Stimulated activated naive CD8-positive, alpha-beta T cell treated with anti-CD3 and anti-CD28 coated beads, Interleukin-15, Interleukin-2, amounts not matched to agents 100 ng/mL and 50 ng/mL, for 24 hours (primary cell): ENCODE results near the gene AWAT2.

Experiments
- H3K27ac Mint-ChIP-seq: one replicate; pipeline ENCODE4 v1.8.0; 2021; ENCODE audit warnings: mild to moderate bottlenecking, mixed read lengths
- H3K27me3 Mint-ChIP-seq: one replicate; pipeline ENCODE4 v1.8.0; 2021; ENCODE audit warnings: mixed read lengths
- H3K36me3 Mint-ChIP-seq: one replicate; pipeline ENCODE4 v1.8.0; 2021; ENCODE audit warnings: low read depth, mixed read lengths
- H3K4me1 Mint-ChIP-seq: one replicate; pipeline ENCODE4 v1.8.0; 2021; ENCODE audit warnings: low read depth, mixed read lengths
- H3K4me3 Mint-ChIP-seq: one replicate; pipeline ENCODE4 v1.8.0; 2021; ENCODE audit warnings: mild to moderate bottlenecking, mixed read lengths
- H3K9me3 Mint-ChIP-seq: one replicate; pipeline ENCODE4 v1.8.0; 2021; ENCODE audit warnings: mixed read lengths

The AWAT2 gene

DNA sequence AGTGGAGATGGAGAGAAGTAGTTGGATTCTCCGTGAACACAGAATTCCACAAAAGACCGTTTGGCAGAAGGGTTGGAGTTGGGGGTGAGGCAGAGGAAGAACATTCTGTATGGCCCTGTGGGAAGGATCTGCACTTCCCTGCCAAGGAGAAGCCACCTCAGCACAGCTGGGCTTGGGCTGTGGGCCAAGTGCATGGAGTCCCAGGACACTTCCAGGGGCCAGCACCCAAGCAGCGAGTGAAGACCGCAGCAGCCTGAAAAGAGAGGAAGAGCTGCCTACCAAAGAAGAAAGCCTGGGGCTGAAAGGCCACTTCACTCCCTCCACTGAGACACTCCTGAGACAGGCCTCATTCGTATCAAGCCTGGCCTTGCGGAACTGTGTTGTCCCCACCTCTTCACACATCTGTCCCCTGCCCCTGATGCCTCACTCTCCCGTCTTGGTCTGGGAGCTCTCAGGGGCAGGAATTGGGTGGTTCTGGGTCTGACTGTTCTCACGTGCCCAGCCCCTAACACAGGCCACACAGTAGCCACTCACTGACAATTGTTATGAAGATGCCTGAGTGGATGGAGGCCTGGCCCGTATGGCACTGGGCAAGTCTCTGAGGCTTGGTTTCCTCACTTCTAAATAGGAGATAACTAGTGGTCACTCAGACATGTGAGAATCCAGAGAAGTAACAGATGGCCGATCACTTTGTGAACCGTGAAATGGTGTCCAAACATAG lies 3.3 kb upstream of the AWAT2 start:
- Mint-ChIP-seq H3K4me3 (no peak overlapping the region), H3K36me3 (no peaks in the 10 kb centered on the region), H3K4me1 (no peaks in the 10 kb centered on the region), H3K27me3 (no peaks in the 10 kb centered on the region), H3K27ac (no peak overlapping the region), H3K9me3 (no peaks in the 10 kb centered on the region)

DNA sequence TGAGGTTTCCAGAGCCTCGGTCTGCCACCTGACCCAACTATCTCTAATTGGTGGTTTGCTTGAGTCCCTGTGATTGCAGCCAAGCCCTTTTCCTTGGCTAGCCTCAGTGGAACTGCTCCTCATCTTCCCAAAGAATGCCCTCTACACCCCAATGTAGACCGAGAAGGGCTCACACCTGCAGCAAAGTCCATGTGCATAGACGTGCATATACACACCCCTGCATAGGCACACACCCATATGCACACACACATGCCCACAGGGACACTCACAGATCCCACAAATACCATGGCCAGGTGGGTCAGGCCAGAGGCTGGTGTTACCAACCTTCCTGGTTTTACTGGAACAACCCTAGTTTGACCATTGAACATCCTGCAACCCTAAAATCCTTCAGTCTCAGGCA lies 332 bp downstream of the AWAT2 start:
- no peak overlapping the region for H3K4me3 Mint-ChIP-seq
- no peaks in the 10 kb centered on the region for H3K9me3 Mint-ChIP-seq
- H3K4me1 Mint-ChIP-seq, result no peaks in the 10 kb centered on the region
- H3K27me3 Mint-ChIP-seq, result no peaks in the 10 kb centered on the region
- H3K36me3 Mint-ChIP-seq, result no peaks in the 10 kb centered on the region
- H3K27ac Mint-ChIP-seq, result no peak overlapping the region

DNA sequence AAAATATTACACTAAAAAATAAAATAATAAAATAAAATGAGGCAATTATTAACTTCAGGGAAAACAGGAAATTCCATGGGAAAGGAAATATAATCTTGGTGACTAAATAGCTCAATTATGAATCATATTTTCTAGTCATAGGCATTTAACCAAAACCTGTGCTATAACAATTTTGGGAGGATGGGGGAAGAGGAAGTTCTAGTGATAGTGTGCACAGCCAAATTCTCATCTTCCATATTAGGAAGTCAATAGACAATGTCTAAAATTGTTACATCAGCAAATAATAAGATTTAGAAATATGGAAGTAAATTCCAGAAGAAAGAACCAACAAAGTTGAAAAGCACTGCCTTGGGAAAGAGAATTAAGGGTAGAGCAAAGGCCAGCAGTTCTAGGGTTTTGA lies 2.8 kb downstream of the AWAT2 start:
- H3K27ac Mint-ChIP-seq, result no peak overlapping the region
- H3K27me3 Mint-ChIP-seq, result no peaks in the 10 kb centered on the region
- no peaks in the 10 kb centered on the region for H3K36me3 Mint-ChIP-seq
- H3K4me1 Mint-ChIP-seq, result no peaks in the 10 kb centered on the region
- no peaks in the 10 kb centered on the region for H3K9me3 Mint-ChIP-seq
- H3K4me3 Mint-ChIP-seq, result no peak overlapping the region

DNA sequence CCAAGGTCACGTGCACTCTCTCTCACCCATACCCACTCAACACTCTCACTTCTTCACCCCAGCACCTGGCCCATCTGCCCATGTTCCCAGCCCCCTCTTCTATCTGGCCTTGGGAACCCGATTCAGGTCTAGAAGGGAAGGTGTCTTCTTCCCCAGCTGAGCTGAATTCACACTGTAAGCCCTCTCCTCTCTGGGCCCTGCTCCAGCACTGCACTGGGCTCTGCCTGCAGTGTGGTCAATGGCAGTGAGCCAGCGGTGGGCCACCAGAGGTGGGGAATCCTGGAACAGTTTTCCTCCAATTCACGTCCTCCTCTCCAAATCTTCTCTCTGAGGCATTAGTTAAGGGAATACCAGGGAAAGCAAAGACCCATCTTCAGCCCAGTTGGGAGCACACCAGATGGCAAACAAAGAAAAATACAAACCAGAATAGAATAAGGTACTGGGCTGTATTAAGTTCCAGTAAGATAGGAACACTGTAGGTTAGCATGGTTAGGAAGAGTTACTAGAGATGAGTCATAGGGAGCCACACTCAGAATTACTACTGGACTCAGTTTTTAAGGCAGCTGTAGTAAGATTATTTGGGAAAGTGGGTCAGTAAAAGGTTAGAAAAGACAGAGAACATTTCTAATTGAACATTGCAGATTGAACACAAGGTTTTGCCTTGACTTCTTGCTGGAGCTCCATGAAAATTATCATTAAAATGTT lies 5.0 kb downstream of the AWAT2 start:
- H3K36me3 Mint-ChIP-seq, result no peaks in the 10 kb centered on the region
- no peak overlapping the region for H3K27ac Mint-ChIP-seq
- no peaks in the 10 kb centered on the region for H3K9me3 Mint-ChIP-seq

DNA sequence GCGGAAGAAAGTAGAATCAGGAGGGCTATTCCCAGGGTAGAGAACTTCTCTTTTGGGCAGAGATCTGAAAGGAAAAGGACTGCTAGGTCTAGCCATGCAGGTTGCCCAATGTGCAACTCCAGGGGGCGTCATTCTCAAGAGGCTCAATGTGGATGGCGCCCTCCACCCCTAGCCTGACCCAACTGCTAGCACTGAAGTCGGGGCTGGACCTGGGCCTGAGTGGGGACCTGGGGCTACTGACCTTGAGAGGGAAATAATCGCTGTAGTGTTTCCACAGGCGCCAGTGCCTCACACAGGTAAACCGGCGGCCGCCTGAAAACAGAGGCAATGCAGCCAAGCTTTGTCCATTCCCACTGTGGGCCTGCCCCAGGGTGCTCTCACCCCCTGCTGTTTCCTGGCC lies 6.1 kb downstream of the AWAT2 start:
- Mint-ChIP-seq H3K9me3 (no peaks in the 10 kb centered on the region), H3K4me1 (no peaks in the 10 kb centered on the region), H3K27ac (no peak overlapping the region), H3K36me3 (no peaks in the 10 kb centered on the region), H3K27me3 (no peaks in the 10 kb centered on the region), H3K4me3 (no peak overlapping the region)

More for the DNA sequence above, 5.0 kb downstream of the AWAT2 start:
- H3K4me1 Mint-ChIP-seq, result no peaks in the 10 kb centered on the region
- H3K27me3 Mint-ChIP-seq, result no peaks in the 10 kb centered on the region
- no peak overlapping the region for H3K4me3 Mint-ChIP-seq

DNA sequence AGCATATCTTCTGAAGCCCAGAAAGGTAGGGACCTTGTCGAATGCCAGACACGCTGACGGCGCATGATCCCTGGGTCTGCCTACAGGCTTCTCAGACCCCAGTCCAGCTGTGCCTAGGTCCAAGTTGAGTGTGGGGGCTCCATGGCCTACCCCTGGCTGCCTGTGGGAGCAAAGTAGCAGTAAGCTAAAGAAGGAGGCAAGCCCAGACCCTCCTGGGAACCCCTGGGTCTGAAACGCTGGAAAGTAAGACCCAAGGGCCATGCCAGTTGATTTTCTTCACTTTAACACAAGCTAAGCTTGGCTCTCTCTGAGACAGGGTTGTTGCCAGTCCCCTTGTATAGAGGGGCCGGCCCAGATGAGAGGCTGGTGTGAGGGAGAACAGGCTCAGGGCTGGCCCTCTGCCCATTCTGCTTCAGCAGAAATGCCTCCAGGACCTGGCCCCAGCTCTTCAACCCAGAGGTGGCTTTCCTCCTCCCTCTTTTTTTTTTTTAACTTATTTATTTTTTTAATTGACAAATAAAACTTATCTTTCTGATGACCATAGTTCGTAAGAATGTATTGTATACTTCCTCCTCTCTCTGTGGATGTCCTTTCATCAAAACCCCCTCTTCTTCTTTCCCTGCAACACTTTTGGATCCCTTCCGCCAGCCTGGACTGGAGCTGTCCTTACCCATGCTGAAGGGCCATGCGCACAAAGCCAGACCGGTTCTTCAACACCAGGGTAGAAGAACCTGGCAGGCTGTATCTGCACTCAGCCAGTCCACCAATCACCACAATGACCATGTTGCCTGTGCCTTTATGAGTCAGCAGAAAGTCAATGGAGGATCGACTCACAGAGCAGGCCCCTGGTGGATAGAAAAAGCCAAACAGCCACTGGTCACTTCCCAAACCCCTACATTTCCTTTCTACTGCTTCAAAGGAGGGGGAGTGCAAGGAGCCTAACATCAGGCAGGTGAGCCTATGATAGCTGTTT lies 7.1 kb downstream of the AWAT2 start:
- no peaks in the 10 kb centered on the region for H3K36me3 Mint-ChIP-seq
- no peaks in the 10 kb centered on the region for H3K27me3 Mint-ChIP-seq
- no peak overlapping the region for H3K4me3 Mint-ChIP-seq
- H3K27ac Mint-ChIP-seq, result no peak overlapping the region
- no peaks in the 10 kb centered on the region for H3K4me1 Mint-ChIP-seq
- no peaks in the 10 kb centered on the region for H3K9me3 Mint-ChIP-seq

DNA sequence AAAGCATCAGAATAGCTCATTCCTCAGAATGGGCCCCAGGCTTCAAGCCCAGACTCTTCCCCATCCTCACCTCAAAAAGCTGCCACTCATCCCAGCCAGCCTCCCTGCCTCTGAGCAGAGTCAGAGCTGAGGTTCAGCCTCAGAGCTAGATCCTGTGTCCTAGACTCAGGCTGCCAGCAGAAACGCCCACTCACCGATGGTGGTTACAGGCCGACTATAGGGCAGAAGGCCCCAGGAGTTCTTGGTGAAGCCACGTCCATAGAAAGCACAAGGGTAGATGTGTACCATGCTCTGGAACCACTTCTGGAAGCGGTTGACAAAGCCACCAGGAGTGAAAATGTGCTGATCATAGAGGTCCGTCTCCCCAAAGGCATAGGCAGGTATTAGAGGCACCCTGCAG lies 7.7 kb downstream of the AWAT2 start:
- H3K27me3 Mint-ChIP-seq, result no peaks in the 10 kb centered on the region
- H3K4me1 Mint-ChIP-seq, result no peaks in the 10 kb centered on the region
- H3K4me3 Mint-ChIP-seq, result no peak overlapping the region
- no peak overlapping the region for H3K27ac Mint-ChIP-seq
- no peaks in the 10 kb centered on the region for H3K36me3 Mint-ChIP-seq
- no peaks in the 10 kb centered on the region for H3K9me3 Mint-ChIP-seq

DNA sequence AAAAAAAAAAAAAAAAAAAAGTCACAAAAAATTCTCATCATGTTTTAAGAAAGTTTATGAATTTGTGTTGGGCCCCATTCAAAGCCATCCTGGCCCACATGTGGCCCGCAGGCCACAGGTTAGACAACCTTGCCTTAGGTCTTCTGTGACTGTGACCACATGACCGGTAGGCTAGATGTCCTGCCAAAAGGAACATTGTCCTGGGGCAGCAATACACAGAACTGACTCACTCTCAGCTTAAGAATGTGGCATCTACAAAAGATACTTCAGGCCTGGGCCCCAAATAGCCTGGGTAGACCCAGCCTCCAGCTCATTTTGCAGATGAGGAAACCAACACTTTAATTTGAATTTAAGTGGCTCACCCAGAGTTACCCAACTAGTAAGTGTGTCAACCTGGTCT lies 10.0 kb downstream of the AWAT2 start:
- no peaks in the 10 kb centered on the region for H3K27me3 Mint-ChIP-seq

DNA sequence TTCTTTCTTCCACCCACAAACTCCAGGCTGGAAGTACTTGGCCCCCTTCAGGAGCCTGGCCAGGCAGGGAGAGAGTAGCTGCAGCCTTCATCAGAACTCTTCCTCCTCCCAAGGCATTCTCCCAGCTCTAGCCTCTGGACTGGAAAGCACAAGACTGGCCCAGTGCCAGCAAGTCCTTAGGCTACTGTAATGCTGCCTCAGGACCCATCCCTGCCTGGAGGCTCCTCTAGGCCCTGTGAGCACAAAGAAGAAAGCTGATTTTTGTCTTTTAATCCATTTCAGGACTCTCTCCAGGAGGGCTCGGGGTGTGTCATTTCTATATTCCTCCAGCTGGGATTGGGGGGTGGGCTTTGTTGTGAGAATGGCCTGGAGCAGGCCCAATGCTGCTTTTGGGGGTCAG lies 10.8 kb downstream of the AWAT2 start:
- Mint-ChIP-seq H3K4me3 (no peak overlapping the region), H3K9me3 (no peaks in the 10 kb centered on the region), H3K27ac (no peak overlapping the region), H3K36me3 (no peaks in the 10 kb centered on the region), H3K4me1 (no peaks in the 10 kb centered on the region), H3K27me3 (no peaks in the 10 kb centered on the region)

More for the DNA sequence above, 10.0 kb downstream of the AWAT2 start:
- Mint-ChIP-seq H3K4me1 (no peaks in the 10 kb centered on the region), H3K9me3 (no peaks in the 10 kb centered on the region), H3K4me3 (no peak overlapping the region), H3K36me3 (no peaks in the 10 kb centered on the region), H3K27ac (no peak overlapping the region)

DNA sequence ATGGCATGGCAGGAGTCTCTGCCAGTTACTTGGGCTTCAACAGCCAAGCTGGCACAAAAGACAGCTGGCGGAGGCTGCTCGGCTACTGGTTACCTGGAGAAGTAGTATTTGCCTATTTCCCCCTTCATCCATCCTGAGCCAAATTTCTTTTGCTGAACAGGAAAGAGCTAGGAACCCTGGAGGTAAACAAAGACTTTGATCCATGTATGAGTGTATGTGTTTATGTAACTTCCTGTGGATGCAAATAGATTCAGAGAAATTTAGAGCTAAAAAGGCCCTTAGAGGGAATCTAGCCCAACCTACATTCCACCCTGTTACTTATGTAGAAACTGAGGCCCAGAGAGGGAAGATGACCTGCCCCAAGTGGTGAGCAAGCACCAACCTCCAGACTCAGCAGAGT lies 11.2 kb downstream of the AWAT2 start:
- Mint-ChIP-seq H3K27me3 (no peaks in the 10 kb centered on the region), H3K4me3 (no peak overlapping the region), H3K4me1 (no peaks in the 10 kb centered on the region)

DNA sequence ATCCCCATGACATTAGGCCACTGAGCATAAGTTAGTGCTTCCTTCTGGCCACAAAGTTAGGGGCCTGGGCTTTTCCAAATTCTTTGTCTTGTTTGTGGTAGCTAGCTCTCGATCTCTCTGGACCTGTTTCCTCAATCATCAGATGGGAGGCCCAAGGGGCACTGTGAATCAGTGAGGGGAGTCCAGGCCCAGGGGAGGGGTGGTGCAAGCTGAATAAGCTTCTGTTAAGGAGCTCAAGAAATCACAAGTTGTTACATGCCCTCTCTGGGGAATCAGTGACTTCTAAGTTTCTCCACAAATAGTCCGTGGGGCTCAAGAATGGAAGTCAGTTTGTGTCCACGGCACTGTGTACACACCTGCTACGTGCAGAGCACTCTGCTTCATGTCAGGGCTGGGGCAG lies 15.1 kb downstream of the AWAT2 start:
- Mint-ChIP-seq H3K27me3 (peaks cover 3% of the 10 kb centered on the region), H3K4me1 (no peaks in the 10 kb centered on the region), H3K27ac (no peak overlapping the region), H3K4me3 (no peak overlapping the region), H3K9me3 (no peaks in the 10 kb centered on the region), H3K36me3 (no peaks in the 10 kb centered on the region)

More for the DNA sequence above, 11.2 kb downstream of the AWAT2 start:
- no peak overlapping the region for H3K27ac Mint-ChIP-seq
- H3K9me3 Mint-ChIP-seq, result no peaks in the 10 kb centered on the region
- H3K36me3 Mint-ChIP-seq, result no peaks in the 10 kb centered on the region

DNA sequence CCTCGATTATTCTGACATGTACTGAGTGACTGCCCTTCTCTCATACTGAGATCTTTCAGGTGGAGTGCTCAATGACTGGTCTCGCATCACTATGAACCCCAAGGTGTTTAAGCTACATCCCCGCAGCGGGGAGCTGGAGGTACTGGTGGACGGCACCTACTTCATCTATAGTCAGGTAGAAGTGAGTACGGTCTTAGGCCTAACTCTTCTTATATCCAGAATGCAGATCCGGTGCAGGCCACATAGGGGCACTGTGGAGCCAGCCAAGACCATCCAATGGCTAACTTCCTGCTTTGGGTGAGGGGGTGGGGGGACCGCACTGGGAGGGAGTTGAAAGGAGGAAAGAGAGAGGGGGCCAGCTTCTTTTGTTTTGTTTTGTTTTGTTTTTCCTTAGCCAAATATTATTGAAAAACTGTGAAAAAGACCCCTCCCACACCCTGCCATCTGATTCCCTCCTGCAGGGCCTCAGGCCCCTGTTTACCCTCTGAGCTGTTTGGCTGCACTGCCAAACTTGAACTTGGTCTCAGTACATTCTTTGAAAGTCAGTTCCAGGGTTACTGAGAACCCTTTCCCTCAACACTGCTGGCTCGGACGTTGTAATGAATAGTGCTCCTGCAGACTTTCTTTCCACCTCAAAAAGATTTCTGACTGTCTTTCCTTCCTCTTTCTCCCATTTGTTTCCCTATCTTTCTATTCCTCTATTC lies 16.2 kb downstream of the AWAT2 start:
- Mint-ChIP-seq H3K36me3 (no peaks in the 10 kb centered on the region), H3K27me3 (peaks cover 3% of the 10 kb centered on the region), H3K27ac (no peak overlapping the region), H3K4me3 (no peak overlapping the region), H3K9me3 (no peaks in the 10 kb centered on the region), H3K4me1 (no peaks in the 10 kb centered on the region)

DNA sequence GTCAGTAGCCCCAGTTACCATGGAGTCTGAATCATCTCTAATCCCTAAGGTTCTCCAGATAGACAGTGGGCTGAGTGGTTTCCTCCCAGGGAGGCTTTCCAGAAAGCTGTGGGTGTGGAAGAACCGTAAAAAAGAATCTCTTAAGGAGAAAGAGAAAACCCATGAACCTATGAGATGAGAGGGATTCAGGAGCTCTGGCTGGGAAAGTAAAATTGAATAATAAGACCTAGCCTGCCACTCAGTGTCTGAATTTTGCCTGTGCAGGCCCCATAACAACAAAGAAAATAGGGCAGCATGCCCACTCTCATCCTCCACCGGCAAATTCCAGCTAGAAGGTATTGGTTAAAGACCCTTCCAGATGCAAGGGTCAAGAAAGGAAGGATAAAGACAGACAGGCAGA lies 16.9 kb downstream of the AWAT2 start:
- H3K9me3 Mint-ChIP-seq, result no peaks in the 10 kb centered on the region
- no peak overlapping the region for H3K27ac Mint-ChIP-seq
- H3K36me3 Mint-ChIP-seq, result no peaks in the 10 kb centered on the region
- peaks cover 3% of the 10 kb centered on the region for H3K27me3 Mint-ChIP-seq
- H3K4me3 Mint-ChIP-seq, result no peak overlapping the region
- H3K4me1 Mint-ChIP-seq, result no peaks in the 10 kb centered on the region

DNA sequence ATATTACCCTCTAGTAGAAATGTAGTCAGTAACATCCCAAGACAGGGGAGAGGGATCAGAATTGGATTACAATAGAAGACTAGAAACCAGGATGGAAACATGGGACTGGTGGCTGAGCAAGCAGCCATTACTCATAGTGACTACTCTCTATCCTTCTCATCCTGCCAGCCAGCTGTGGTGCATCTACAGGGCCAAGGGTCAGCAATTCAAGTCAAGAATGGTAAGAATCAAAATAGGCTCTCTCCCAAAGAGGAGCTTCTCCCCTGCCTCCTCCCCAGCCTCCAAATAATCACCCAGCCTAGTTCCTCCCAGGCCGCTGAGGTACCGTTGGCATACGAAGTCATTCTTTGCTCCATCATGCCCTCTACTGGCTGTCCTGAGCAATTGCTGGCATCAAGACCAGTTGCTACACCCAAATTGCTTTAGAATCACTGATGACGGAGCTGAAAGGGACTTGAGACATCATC lies 19.4 kb downstream of the AWAT2 start:
- Mint-ChIP-seq H3K27ac (no peak overlapping the region), H3K4me1 (peaks cover 18% of the 10 kb centered on the region), H3K4me3 (no peak overlapping the region), H3K9me3 (no peaks in the 10 kb centered on the region), H3K36me3 (no peaks in the 10 kb centered on the region), H3K27me3 (peaks cover 3% of the 10 kb centered on the region)
